NCI-H1417 (cell line): ENCODE results near the gene VSTM2L.

Experiments used
- DNase-seq, 3 experiments: peaks; one replicate each; lab custom pipeline; 2025; lab: John Stamatoyannopoulos, UW

Gene VSTM2L

DNA sequence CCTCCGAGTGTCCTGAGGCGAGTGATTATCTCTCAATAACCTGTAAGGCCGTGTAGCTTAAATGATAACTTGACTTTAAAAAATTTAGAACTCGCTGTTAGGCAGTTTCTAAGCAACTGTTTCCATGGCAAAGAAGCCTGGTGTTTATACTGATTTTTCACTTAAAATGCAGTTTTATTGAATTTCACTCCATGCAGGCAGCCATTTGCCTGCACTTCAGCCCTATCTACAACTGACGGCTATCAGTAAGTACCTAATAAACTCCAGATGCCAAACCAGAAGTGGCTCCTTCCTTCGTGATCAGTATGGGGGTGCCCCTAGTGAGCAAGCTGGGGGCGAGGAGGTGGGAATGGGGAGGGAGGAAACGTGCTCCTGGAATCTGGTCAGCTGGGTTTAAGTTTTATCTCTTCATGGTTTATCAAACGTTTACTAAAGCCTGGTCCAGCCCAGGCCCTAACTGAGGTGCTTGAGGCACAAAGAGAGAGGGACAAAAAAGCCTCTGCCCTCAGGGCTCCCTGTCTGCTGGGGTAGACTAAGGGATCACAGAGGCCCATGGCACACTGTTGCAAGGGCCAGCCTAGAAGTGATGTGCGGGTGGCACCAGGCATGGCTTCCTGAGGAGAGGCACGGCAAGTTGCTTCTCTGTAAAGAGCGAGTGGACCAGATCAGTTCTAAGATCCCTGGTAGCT, 84.8 kb downstream of the VSTM2L start:
- DNase-seq: no peak

GRCh38 chr20:37988306-37988954, 85.5 kb downstream of the VSTM2L start:
- DNase-seq: no peak

- peak in 2 of 3 experiments; percentile 9 to 19 for DNase-seq
Observed at GRCh38 chr20:37989601-37990295, 86.8 kb downstream of the VSTM2L start.

GRCh38 chr20:37990571-37991151, 87.7 kb downstream of the VSTM2L start:
- peak; percentile 22 to 33 (median 22) for DNase-seq

DNA sequence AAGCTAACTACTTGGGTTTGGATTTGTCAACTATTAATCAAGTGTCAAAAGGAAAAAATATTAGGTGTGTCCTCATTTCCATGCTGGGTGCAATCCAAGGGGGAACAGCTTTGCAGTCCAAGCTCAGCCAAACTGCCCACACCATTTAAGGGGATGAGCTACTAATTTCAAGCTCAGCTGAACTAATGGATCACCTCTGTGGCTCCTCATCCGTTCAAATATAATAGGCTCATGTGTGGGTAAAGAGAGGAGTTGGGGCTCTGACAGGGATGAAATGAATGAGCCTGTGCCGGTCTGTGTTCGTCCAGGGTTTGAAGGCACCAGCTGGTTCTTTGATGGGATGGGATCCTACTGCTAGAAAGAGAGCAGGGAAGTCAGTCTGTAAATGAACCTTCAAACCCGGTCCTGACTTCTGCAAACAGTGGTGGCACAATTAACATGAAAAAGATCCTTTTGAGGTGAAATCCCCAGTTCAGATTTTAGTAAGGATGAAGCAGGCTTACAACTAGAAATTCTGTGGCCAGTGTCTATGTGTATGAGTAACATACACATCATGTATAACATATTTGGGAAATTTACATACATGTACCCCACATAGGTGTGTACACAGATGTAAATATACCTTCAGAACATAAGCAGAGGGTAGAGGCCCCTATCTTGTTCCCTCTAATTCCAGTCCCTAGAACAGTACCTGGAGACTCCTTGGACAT, 88.4 kb downstream of the VSTM2L start:
- DNase-seq: no peak

GRCh38 chr20:37991908-37992307, 89.0 kb downstream of the VSTM2L start:
- no peak for DNase-seq

DNA sequence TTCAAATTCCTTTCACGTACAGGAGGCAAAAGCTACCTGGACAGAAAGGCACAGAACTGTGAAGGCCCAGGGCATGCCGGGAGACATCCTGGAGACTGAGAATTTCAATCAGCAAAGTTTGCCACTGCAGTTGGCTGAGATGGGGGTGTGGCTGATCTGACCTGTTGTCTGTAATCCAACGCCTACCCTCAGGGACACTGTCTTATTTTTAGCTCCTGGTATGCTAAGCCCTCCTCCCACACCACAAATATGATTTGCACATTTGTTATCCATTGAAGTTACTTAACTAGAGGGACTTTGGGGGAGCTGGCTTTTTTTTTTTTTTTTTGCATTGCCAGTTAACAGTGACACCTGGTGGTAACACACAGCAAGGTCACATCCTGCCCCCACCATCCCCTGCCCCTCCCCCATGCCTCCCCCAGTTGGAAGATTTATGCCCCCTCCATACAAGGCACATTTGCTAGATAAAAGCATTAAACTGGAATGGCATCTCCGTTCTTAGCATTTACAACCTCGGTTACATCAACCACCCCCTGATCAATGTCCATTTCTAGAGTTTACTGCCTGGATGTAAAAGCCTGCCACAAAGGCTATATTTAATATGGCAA, 90.0 kb downstream of the VSTM2L start:
- peak; percentile 18 to 69 (median 61) for DNase-seq

DNA sequence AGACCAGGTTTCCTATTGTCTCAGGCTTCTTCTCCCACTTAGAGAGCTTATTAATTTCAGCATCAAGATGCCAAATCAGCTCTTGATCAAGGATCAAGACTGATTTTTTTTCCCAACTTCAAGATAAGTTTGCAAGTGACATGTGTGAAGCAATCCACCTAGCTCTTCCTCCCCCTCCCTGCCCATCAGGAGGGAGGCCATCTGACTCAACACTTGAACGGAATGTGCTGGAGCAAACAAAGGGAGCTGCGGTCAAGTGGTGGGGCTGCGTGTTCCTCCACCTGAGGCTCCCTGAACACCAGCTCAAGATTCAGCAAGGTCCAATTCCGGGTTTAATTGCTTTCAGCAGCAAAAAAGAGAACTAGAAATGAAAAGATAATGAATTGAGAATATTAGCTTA, 91.6 kb downstream of the VSTM2L start:
- DNase-seq: peak; percentile 10 to 59 (median 49)
